GM21717 (cell line): ENCODE measurements around the gene LILRB3.
"Not testable (repeated sequence)": the region's sequence is repeated elsewhere in the genome, so short reads cannot be mapped to it uniquely, and the experiment has no call there.

Experiments
- ATAC-seq: cut with Tn5 transposase; IDR thresholded peaks from one replicate; pipeline ENCODE4 v1.9.1; 2021; ENCODE audit warnings: mild to moderate bottlenecking, moderate library complexity; ENCODE audit not compliant: unreplicated experiment

Gene LILRB3

GRCh38 chr19:54214217-54214616, 8.6 kb downstream of the LILRB3 start:
- not testable (repeated sequence) for ATAC-seq

- no peak for ATAC-seq
Observed at GRCh38 chr19:54211235-54211634, 11.6 kb downstream of the LILRB3 start.

- ATAC-seq, result no peak
Observed at GRCh38 chr19:54209811-54210494, 12.9 kb downstream of the LILRB3 start.

- ATAC-seq, result no peak
Observed at GRCh38 chr19:54209058-54209810, 13.6 kb downstream of the LILRB3 start.

- ATAC-seq, result no peak
Observed at GRCh38 chr19:54208784-54209057, 14.1 kb downstream of the LILRB3 start.

- ATAC-seq, result peak; percentile 37
Observed at GRCh38 chr19:54207983-54208783, 14.6 kb downstream of the LILRB3 start.

- peak; percentile 4 for ATAC-seq
Observed at GRCh38 chr19:54207676-54207982, 15.2 kb downstream of the LILRB3 start.

GRCh38 chr19:54207193-54207592, 15.6 kb downstream of the LILRB3 start:
- not testable (repeated sequence) for ATAC-seq

- no peak for ATAC-seq
Observed at GRCh38 chr19:54206831-54207177, 16.0 kb downstream of the LILRB3 start.

GRCh38 chr19:54206030-54206830, 16.6 kb downstream of the LILRB3 start:
- ATAC-seq, result no peak

GRCh38 chr19:54204767-54205468, 17.9 kb downstream of the LILRB3 start:
- ATAC-seq, result no peak

- ATAC-seq, result no peak
Observed at GRCh38 chr19:54203151-54203611, 19.6 kb downstream of the LILRB3 start.

- no peak for ATAC-seq
Observed at GRCh38 chr19:54201980-54202379, 20.8 kb downstream of the LILRB3 start.

- no peak for ATAC-seq
Observed at GRCh38 chr19:54201172-54201701, 21.6 kb downstream of the LILRB3 start.

- no peak for ATAC-seq
Observed at GRCh38 chr19:54199401-54199800, 23.4 kb downstream of the LILRB3 start.

- no peak for ATAC-seq
Observed at GRCh38 chr19:54197121-54197520, 25.7 kb downstream of the LILRB3 start.

GRCh38 chr19:54196536-54196935, 26.3 kb downstream of the LILRB3 start:
- no peak for ATAC-seq

GRCh38 chr19:54194463-54194862, 28.3 kb downstream of the LILRB3 start:
- ATAC-seq, result not testable (repeated sequence)

GRCh38 chr19:54193011-54193410, 29.8 kb downstream of the LILRB3 start:
- ATAC-seq, result no peak

- no peak for ATAC-seq
Observed at GRCh38 chr19:54191811-54192453, 30.9 kb downstream of the LILRB3 start.
